Inflammatory macrophage (primary cell): ENCODE data around the gene SHROOM4.

Experiments used
- DNase-seq, 2 donors: peaks; one replicate each; pipeline ENCODE4 v3.0.0-alpha.2; 2020 to 2022
- total RNA-seq, 18 experiments: gene quantifications; one replicate each; lab custom pipeline; 2026; ENCODE audit warnings: mixed read lengths in 6 of 18, inconsistent platforms in 2 of 18; lab: John Stamatoyannopoulos, UW

Gene SHROOM4
- total RNA-seq, result 0.49 to 2.4 (median 1.3) reads per million in 18 experiments

DNA sequence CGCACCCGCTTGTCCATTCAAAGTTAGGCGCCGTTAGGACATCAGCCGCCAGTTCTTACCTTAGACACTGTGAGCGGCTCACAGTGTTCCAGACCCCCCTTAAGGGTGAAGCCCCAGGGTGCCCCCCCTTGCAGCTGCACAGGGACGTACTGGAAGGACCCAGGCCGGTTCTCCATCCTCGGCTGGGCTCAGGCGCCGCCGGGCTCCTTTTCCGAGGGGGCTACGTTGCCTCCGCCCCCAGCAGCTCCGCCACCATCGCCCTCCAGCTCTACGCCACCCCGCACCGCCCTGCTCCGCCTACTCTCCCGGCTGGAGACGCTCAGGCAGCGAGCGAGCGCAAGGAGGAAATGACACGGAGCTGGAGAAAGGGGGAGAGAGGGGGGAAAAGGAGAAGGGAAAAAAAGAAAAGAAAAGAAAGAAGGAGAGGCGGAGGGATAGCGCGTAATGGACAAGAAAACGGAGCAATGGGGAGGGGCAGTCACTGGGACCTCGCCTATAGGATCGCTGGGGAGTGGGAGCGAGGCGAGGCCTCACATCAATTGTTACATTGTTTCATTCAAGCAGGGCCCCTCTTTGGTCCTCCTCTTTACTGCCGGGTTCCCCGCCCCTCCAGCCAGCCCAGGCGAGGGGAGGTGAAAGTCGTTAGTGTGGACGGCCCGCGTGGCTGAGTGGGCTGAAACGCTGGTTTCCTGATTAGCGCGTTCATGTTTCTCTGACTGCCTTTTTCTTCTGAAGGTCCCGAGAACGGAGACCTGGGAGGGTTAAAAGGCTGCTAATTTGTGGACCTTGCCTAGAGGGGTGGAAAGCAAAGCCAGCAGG lies at the start of gene SHROOM4:
Gene SHROOM4 (minus strand): TSS at position 352 of the 819 bp plus-strand sequence. CDS start 176 bp downstream, at position 176.
- DNase-seq, result peak in 1 of 2 donors; percentile 1

GRCh38 chrX:50863471-50863870 lies 49.5 kb upstream of the SHROOM4 start:
- DNase-seq, result no peak

DNA sequence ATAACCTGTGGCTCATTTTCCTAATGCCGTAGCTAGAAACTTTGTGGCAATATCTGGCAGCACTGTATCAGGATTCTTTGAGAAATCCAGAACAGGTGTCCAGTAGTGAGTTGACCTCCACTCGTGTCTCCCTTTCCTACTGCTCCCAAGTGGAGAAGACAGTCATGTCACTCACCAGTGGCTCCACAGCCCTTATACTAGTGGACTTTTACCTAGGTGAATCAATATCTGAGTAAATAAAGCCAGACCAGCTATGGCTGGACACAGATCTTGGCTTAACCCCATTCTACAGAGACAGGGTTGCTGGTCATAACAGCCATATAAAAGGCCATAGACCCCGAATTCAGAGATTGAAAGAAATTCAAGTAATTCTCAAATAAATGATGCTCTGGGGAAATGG lies 46.5 kb upstream of the SHROOM4 start:
- no peak for DNase-seq

DNA sequence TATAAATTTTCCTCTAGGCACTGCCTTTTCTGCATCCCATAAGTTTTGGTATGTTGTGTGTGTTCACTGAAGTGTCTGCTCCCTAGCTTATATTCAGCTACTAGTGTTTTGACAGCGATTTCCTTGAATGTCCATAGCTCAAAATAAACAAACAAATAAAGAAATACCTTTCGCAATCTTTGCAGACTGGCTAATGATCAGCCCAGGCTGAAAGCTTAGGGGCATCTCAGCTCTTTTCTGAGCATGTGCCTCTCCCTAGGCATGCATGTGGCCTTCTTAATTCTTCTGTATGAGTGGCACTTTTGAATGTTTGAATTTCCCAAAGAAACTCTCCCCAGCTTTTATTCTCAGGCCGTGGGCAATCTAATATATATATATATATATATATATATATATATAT lies 44.6 kb upstream of the SHROOM4 start:
- no peak for DNase-seq

DNA sequence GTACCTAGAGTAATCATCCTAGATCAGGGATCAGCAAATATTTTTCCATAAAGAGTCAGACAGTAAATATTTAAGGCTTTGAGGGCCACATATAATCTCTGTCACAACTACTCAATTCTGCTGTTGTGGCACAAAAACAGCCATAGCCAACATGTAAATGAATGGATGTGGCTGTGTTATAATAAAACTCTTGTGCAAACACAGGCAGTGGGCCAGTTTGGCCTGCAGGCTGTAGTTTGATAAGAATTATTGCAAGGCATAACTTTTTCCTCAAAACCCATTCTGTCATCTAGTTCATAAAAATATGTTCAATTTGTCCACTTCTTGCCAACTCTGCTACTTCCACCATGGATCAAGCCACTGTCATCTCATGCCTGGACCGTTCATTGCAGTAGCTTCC lies 39.4 kb upstream of the SHROOM4 start:
- DNase-seq, result no peak

- no peak for DNase-seq
These were observed 38.5 kb upstream of the SHROOM4 start for GRCh38 chrX:50852524-50852923.

DNA sequence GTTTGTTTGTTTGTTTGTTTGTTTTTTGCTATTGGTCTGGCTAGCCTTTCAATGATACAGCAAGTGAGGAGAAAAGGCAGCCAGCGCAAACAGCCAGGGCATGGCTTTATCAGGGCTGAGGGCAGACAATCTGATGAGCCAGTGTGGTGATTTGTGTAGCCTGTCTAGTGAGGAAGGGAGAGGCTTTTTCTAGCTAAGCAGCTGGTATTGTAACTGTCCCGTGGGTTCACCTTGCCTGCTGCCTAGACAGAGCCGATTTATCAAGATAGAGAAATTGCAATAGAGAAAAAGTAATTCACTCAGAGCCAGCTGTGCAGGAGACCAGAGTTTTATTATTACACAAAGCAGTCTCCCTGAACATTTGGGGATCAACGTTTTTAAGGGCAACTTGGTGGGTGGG lies 28.2 kb upstream of the SHROOM4 start:
- DNase-seq, result no peak

DNA sequence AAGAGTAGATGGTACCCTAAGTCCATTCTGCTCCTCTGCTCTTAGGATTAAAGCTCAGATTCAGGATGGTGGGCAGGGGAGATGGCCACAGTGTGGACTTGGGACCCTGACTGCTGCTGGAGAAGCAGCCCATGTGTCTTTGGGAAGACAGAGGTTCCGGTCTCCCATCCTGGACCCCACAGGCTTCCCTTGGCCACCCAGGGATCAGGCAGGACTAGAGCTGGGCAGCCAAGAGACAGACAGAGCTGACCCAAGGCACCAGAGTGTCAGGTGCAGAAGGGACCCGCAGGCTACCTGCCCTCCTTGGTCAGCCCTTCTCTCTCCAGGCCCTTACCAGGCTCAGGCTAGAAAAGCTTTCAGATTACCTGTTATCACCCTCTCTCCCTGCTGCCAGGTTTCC lies 25.7 kb upstream of the SHROOM4 start:
- DNase-seq, result no peak

DNA sequence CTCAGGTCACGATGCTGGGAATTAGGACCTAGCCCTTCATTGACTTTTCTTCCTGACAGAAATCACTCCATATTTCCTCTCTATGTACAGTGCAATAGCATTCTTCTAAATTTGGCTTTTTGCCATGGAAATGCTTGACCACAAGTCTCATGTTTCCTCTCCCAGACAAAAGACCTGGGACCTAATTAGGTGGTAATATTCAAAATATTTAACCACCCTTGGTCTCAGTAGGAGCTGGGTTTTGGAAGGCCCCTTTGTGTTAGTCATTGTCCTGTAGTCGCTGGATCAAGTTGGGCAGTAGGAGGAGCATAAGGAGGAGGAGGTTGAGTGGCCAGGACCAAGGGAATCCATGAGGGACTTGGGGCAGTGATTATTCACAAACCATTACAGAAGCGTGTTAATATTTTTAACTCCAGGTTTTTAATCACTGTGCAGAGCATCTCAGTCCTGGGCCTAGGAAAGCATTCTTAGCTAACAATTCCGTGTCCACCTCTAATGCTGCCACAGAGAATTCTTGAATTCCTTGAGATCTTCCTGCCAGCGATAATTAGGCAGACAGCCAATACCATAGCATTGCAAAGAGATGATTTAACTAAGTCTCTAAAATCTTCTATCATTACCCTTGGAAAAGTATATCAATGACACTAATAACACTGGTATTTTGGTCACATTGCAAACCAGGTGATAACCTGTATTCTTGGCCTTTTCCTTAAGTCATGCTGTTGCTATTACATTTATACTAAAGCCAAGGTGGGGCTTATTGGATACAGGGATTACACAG lies 25.0 kb upstream of the SHROOM4 start:
- no peak for DNase-seq

- no peak for DNase-seq
These were observed 14.0 kb upstream of the SHROOM4 start for GRCh38 chrX:50827996-50828395.

DNA sequence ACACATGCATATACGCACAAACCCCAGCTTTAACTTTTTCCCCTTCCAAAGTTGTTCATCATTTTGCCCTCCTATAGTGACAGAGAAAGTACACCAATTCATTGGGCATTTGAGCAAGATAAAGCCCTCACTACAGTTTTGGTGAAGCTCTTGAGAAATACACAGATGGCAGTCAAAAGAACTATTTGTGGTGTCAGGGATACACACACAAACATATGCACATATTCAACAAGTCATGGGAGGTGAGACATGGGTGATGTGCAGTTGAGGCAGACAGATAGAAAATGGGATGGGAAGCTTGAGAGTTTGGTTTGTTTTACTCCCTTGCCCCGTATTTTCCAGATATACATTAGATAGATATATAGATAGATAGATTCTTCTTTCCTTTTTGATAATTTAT lies 11.8 kb upstream of the SHROOM4 start:
- DNase-seq, result no peak

GRCh38 chrX:50818986-50819385 lies 5.0 kb upstream of the SHROOM4 start:
- no peak for DNase-seq

- no peak for DNase-seq
These were observed 1.1 kb upstream of the SHROOM4 start for GRCh38 chrX:50815120-50815519.

- no peak for DNase-seq
These were observed 707 bp upstream of the SHROOM4 start for GRCh38 chrX:50814701-50815100.

DNA sequence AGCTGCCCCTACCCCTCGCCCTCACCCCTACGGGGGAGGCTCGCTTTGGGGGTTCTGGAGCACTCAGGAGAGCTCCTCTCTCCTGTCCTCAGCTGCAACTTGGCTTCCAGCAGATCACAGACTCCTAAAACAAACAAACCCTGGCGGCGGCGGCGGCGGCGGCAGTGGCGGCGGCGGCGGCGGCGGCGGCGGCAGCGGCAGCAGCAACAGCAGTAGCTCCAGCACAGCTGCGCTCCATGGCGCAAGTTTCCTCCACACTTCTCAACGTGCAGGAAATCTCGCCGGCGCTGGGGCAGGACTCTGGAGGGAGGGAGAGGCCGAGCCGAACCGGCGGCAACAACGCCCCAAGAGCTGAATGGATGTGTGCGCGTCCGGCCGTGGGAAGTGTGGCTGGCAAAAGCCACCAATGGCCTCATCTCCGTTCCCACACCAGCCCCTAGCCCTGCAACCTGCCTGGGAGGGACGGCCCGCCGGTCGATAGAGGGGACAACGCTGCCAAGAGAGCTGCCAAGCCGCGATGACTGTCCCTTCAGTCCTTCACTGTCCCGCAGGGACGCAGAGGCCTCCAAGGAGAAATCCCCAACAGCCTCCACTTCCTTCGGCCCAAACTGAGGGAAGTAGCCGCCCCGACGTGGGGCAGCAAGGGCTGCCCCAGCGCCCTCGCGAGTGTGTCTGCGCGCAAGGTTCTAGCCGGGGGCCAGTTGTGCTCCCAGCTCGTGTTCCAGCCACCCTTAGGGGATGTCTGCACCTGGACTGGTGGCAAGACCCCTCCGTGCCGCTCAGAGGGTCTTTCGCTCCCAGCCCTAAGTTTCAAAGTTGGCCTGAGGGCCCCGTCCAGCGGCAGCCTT lies 775 bp downstream of the SHROOM4 start:
- DNase-seq, result peak; percentile 16 to 19

- no peak for DNase-seq
These were observed 8.7 kb downstream of the SHROOM4 start for GRCh38 chrX:50805276-50805675.

GRCh38 chrX:50801135-50801534 lies 12.9 kb downstream of the SHROOM4 start:
- DNase-seq, result no peak

DNA sequence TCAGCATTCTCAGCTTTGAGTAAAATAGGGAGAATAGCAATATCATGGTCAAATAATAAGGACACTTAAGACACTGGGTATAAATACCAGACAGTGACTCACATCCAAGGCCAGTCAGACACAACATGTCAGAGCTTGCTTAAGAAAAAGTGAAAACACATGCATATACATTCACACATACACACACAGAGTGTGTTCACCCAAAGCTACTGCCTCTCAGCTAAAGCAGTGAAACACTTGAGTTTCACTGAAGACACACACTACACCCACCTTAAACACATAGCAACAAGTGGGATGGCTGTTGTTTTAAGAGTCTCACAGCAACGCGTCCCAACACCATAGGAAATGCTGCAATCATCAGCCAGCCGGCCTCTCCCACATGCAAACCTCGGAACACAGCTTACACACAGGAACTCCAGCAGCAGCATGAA lies 14.4 kb downstream of the SHROOM4 start:
- peak; percentile 47 to 75 for DNase-seq

GRCh38 chrX:50798783-50799182 lies 15.2 kb downstream of the SHROOM4 start:
- DNase-seq, result no peak

- no peak for DNase-seq
These were observed 26.9 kb downstream of the SHROOM4 start for GRCh38 chrX:50787099-50787498.

GRCh38 chrX:50780144-50780543 lies 33.9 kb downstream of the SHROOM4 start:
- DNase-seq, result no peak

DNA sequence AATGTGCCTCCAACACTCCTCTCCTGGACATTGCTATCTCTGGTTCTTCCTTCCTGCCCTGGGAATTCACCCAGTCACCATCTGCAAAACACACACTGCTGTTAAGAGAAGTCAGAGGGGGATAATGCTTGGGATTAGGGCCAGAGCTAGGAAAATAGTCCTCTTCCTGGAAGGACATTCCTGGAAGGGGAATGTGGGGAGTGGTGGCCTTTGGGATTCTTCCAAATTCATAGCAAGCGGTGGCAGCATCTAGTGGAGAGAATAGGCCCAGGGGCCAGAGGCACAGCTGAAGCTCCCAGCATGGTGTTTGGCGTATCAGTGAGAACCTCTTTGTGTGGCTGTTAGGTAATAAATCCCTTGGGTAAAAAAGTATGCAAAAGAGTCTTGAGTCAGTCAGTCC lies 34.3 kb downstream of the SHROOM4 start:
- no peak for DNase-seq

- DNase-seq, result no peak
These were observed 35.7 kb downstream of the SHROOM4 start for GRCh38 chrX:50778272-50778671.
